Stimulated activated CD8-positive, alpha-beta memory T cell treated with anti-CD3 and anti-CD28 coated beads, Interleukin-4, amount 100 ng/mL, for 24 hours (primary cell): Measurements from ENCODE around the gene TRPM1.

ENCODE experiments used
- DNase-seq: peaks from one replicate; pipeline ENCODE4 v3.0.0-alpha.2; 2020; ENCODE audit warnings: low read depth

The TRPM1 gene

DNA sequence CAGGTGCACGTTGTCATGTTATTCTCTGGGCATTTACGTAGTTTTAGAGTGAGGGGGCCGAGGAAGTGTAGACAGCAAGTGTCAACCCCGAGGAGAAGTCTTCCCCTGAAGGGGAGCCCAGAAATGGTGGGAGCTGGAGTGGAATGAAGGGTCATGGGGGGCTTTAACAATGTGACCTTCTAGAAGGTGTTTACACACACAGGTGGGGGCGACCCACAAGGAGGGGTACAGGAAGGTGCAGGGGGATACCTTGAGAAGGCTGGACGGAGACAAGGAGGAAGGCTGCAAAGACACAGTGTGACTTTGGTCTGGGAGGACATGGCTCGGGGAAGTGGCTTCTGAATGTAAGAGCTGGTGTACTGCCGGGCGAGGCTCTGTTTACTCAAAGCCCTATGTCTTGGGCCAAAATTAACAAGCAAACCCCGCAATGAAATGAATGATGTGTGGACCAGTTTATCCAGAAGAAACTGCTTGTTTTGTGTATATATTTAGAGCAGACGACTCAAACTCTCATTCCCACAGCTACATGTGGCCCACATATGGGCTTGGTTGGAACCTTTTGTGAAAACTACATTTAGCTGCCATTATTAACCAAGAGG lies 18.7 kb downstream of the TRPM1 start:
- DNase-seq: no peak

DNA sequence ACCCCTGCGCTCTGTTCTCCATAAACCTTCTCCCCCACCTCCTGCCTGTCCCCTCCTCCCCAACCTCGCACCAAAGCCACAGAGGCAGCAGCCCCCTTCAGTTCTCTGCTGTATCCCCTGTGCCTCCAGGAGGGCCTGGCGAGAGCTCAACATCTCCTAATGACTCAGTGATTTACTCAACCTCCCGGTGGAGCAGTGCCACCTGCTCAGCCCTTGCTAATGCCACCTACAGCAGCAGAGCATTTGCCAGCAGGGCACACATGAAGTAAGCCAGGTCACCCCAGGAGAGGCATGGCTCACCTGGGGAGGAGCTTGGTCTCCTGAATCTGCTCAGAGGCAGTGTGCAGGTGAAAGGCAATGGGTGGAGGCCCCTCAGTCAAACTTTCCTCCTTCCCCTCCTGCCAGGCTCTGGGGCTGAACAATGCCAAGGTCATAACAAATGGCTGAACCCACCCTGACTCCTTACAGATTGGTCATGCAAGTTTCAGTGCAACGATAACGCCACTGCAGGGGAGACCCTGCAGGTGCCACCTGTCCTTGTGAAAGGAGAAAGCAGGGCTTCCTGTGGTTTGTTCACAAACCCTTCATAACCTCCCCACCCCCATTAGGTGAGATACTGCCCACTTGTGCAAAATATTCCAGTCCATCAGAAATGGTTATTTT lies 19.8 kb downstream of the TRPM1 start:
- no peak for DNase-seq

DNA sequence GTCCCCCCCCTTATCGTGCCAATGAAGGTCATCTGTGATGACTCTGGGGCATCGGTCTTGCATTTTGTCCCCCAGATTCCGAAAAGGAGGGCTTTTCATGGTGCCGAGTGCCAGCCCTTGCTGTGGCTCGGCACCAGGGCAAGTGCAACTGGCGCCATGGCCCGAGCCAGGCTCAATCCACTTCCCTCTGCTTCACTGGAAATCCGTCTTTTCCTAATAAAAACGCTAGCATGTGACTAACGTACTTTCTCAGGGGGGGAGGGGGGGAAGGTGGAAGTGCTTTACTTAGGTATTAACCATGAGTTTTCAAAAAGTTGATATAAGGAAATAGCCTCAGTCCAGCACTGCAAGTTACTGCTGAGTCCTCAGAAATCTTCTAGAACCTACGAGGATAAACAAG lies 20.5 kb downstream of the TRPM1 start:
- no peak for DNase-seq

DNA sequence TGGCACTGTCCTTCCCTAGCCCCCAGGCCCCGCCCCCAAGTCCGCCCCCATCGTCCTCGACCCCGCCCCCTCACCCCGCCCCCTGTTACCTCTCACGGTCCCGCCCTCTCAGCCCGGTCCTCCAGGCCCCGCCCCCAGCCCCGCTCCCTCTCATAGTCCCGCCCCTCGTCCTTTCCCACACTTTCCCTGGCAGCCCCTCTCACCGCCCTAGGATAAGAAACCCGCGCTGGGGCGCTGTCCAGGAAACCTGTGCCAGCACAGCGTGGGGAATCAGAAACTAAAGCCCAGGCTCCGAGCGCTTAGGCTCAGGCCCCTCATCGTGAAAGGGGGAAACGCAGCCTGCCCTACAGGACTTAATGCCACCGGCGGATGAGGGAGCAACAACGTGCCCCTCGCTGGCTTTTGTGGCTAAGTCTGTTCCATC lies 20.9 kb downstream of the TRPM1 start:
- peak; percentile 19 for DNase-seq

DNA sequence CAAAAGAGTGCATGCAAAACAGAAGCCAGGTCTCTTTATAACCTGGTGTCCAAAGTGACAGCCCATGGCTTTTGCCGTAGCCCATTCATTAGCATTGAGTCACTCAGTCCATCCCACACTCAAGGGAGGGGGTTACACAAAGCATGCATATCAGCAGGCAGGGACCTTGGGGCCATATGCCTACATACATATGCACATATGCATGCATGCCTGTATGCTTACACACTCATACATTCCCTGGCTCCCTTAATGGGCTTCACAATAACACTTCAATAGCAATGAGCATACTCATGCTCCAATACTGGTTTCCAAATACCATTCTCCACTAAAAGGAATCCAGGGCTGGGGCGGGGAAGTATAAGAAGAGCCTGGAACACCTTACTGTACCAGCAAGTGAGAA lies 22.0 kb downstream of the TRPM1 start:
- DNase-seq: no peak

DNA sequence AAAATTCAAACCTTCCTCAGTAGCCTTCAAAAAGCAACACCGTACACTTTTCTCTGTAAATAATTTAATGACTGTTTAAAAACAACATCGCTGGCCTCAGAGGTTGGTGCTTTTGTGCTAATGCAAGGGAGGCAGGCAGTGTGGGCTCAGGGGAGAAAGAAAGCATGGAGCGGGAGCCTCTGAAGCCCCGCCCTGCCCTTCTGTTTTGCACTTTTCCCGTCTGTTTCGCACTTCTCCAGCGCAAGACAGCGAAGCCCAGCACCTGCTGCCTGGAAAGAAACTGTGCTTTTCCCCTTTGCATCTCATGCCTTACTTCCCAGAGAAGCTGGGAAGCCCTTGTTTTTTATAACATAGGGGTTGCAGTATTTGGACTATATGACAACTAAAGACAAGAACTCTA lies 23.1 kb downstream of the TRPM1 start:
- DNase-seq: no peak

DNA sequence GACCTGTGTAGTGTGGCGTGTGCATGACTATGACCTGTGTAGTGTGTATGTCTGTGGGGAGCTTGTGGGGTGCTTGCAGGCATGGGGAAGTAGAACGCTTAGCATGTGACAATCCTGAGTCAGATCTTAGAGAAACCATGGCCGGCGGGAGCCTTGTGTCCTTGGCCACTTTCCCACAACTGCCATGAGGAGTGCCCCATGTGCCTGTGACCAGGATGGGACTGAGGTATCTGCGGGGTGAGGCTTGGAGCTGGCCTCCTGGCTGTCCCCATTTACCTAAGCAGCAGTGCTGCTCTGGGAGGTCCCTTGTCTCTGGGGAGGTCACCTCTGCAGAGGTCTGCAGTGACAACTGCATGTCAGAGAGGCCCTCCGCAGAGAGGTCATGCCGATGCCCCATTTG lies 23.6 kb downstream of the TRPM1 start:
- DNase-seq: no peak

DNA sequence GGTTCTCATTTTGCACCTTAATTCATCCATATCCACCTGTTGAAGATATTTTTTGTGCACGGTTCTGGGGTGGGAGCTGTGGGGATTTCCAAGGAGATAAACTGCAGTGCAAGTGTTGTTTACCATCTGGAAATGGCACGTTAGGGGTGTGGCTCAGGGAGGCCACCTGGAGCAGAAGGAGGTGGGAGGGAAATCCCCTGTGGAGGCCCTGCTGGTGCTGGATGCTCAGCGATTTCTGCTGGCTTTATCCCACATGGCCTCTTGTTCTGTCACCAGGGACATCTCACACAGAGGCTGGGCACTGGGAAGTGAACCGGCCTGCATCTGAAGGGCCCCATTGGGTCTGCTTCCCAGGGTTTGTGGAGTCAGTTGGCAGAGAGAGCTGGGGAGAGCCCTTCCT lies 24.3 kb downstream of the TRPM1 start:
- DNase-seq: no peak

DNA sequence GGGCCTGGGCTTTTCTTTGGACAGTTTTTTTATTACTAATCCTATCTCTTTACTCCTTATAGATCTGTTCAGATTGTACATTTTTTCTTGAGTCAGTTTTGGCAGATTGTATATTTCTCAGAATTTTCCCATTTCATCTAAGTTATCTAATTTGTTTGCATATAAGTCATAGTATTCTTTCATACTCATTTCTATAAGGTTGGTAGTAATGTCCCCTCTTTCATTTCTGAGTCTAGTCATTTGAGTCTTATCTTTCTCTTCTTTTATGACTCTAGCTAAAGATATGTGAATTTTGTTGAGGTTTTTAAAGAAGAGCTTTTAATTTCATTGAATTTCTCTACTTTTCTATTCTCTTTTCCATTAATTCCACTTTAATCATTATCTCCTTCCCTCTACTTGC lies 27.2 kb downstream of the TRPM1 start:
- no peak for DNase-seq

DNA sequence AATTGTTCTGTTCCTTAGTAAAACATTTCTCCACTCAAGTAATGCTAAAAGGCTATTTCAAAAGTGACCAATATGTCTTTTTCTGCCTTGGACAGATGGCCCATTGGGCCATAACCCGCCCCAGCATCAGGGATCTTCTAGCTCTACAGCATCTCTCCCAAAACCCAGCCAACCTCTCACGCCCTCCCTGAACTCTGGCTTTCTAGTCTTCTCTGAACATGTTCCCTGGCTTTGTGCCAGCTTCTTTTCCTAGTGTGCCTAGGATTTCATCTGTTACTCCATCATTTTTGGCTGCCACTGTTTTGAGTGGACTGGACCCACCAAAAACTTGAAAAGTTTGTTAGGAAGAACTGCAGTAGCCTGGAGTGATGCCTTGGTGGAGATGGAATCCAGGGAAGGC lies 30.7 kb downstream of the TRPM1 start:
- no peak for DNase-seq

DNA sequence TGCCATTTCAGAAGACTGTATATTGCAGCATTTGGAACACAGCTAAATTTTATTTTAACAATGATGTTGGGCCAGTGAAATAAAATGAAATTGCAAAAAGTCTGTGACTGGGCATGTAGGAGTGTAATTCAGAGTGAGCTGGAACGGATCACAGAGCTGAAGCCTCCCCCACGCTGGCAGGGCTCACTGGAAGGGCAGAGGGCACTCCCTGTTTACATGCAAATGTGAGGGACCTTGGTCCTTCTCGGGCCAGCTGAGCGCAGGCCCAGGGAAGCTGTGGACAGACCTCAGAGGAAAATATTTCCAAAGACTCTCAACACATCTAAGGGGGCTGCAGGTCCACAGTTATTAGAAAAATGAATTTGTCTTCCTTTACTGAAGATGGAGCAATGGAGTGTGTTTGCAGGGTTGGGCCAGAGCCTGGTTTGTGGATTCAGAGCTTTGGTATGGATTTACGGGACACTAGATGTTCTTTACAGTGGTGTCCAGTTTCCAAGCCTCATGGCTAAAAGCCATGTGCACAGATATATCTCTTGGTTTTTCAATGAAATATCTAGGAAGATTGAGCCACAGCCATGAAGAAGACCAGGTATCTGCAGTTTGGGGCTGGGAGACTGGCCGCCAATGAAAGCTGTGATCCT lies 32.0 kb downstream of the TRPM1 start:
- DNase-seq: no peak

DNA sequence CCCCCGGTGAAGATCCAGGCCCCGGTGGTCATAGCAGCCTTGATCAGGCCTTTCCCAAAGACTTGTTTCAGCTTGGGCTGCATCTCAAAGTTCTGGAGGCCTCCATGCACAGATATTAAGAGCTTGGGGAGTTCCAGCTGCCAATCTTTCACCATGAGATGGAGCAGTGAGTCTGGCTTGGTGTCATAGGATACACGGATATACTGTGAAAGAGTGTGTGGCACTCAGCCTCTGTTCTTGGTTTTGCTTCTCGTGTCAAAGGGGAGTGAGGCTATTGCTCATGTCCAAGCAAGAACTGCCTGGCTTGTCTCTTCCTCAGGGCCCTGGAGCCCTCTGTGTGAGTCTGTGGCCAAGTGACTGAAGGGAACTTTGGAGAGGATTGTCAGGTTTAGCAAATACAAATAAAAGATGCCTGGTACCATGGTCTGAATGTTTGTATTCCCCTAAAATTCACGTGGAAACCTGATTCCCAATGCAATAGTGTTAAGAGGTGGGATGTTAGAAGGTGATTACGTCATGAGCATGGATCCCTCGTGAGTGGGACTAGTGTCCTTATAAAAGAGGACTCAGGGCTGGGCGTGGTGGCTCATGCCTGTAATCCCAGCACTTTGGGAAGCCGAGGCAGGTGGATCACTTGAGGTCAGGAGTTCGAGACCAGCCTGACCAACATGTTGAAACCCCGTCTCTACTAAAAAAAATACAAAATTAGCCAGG lies 33.5 kb downstream of the TRPM1 start:
- DNase-seq: no peak

DNA sequence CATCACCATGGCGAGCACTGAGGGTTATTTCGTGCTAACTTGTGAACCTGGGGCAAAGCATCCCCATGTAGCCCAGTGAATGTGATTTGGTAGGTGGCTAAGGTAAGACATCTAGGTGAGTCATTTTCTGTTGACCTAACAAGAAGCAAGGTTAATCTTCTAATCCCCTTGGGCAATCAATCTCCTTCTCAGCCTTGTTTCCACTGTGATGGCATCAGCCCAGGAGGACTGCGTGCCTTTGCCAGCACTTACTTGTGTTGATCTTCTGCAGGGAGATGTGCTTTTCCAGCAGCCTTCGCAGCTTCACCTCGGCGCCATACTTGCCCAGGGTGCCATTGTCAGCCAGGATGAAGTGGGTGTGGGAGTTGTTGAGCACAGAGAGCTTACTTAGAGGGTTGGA lies 35.7 kb downstream of the TRPM1 start:
- DNase-seq: no peak

DNA sequence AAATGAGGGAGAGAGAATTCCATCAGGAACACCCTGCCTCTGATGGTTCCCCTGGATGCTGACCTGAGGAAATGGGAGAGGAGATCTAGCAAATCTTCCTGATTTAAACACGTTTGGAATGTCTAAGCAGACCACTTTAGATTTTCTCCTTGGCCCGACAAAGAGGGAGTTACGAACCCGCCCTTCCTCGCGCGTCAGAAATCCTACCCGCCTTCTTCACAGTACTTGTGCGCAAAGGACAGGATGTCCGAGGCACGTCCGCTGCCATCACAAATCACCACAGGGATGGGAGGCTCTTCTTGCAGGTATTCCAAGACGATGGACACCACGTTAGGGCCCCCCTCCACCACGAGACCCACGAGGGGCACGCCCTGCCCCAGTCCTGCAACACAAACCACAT lies 38.6 kb downstream of the TRPM1 start:
- no peak for DNase-seq

DNA sequence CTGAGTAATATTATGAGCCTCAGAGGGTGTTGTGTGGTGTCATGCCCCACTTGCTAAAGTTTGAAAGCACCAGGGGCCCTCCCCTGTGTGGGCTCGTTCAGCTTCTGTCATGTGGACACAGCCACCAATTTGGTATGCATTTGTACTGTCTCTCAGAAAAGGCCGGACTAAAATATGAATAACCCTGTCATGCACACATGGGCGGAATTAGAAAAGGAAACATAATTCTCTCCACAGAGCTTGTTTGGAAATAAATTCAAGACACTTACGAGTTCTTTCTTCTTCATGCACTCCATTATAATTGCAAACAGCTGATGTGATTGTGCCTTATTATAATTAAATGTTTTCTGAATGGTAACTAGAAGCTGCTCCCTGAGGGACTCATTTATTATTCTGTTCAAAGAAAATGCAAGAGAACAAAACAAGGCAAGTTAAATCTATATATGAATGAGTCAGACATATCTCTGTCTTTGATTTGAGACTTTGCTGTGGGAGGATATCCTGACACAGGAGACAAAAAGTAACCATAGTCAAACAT lies 39.1 kb downstream of the TRPM1 start:
- DNase-seq: no peak

DNA sequence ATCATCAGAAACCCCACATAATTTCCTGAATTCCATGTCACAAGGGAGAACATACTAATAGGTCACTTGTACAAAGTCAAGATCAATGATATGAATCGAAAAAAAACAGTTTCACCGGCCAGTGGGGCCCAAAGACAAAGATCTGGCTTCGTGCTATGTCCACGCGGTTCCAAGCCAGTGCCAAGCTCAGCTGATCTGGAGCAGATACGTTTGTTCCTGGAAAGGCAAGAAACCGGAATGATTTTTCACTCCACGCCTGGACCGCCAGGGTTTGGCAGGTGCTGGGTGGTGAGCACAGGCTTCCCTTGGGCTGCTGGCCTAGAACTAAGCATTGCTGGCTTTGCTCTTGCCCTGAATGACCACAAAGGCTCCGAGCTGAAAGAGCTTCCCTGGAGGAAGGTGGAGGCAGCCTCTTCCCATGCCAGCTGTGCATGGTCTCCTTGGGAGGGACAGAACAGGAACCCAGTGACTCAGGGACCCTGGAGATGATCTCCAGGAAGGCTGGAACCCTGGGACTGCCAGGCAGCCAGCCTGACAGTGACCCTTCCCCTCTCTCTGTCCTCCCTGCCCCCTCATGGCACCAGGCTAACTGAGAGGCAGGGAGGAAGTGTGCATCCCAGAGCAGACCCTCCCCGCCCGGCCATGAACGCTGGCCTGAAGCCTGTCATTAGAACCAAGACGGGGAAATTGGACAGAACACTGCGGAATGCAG lies 40.9 kb downstream of the TRPM1 start:
- no peak for DNase-seq

DNA sequence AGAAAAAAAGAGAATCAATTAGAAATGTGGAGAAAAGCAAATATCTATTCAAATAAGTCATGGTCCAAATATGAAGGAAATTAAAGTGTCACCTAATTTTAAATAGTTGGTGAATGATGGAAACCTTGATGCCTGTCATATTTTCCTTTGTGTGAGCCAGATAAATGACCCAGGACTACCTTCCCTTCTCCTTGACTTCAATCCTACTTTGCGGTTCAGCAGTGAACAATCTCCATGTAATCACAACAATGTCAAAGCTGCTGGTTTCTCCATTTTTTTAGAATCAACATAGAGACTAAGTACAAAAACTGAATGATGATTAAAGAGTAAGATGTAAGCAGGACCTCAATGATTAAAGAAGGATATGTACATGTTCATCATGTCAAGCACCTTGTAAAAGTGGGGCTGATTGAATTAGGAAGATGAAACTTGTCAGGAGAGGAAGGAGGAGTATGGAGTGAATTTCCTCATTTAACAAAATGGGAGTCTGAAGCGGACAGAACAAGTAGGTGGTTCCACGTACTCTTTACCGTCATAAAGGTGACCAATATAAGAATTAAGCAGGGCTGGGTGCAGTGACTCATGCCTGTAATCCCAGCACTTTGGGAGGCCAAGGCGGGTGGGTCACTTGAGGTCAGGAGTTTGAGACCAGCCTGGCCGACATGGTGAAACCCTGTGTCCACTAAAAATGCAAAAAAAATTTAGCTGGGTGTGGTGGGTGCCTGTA lies 43.1 kb downstream of the TRPM1 start:
- DNase-seq: no peak

DNA sequence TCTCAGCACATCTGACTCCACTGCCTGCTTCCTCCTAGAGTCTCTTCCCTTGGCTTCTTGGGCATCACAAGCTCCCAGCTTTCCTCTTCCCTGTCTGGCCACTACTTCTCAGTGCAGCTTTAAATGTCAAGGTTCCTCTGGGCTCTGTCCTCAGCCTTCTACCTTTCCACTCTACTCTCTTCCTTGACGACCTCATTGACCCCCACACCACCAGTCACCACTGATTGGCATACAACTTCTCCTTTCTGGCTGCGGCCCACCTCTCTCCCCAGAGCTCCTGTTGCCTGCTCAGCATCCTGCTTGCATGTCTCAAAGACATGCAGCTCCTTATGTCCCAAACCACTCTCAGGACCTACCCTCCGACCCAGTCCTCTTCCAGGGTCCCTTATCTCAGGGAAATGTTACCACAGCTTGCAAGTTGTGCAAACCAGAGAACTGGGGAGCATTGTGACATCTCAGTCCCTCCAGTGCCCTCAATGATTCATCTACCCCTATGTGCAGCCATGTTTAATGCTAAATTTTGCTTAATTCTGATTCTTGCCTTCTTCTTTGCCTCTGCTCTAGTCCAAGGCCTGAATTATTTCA lies 49.9 kb downstream of the TRPM1 start:
- no peak for DNase-seq

DNA sequence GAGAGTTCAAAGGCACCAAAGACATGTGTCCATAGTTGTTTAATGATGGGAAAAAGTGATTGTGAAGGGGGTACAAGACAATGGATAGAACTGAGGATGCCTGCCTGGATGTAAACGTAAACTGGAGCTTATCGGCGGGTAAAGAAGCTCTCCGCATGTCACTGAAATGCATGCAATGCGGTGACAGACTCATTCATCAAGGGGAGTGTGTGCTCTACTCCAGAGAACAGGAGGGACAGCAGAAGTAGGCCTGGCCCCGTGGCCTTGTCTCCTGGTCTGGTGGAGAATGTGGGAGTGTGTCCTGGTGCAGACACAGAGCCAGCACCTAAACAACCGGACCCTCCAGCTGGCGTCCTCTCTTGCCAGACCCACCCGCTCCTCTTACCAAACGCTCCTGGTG lies 50.6 kb downstream of the TRPM1 start:
- DNase-seq: no peak

DNA sequence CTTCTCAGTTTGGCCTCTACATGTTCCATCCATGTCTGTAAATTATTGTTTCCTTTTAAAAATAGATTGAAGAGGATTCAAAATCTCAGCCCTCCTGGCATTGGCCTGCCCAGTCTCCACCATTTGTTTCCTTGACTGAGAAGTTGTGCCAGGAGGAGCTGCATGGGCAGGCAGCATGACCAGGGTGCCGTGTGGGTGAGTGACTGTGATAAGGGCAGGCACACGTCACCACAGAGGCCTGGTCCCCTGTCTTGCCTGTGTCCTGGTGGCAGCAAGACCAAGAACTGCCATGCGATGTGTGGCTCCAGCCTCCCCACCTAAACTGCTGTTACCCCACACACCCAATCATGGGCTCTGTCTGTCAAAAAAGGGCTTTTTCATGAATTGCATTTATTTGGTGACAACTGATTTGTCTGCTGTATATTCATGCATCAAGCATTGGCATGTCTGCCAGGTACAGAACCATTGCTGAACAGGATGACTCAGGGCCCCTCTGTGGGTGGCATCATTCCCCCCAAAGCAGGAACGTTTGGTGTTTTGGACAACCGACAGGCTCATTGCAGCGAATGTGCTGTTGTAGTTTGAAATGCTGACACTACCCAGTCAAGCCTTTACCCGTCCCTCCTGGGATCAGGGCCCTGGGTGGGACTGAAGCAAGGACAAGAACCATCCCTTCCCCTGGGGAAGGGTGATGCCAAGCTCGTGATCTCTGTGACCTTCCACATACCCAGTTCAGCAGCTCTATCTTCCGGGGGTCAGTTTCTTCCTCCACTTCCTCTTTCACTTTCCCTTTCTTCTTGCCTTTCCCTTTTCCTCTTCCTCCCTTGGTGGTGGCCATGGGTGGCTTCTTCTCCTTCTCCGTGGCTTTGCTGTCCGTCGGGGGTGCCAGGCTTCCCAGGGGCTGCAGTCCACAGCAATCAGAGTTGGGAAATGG lies 51.6 kb downstream of the TRPM1 start:
- DNase-seq: no peak
